Mucosa of stomach (tissue), 1 donor: ENCODE data around the gene OR10H1.
"Not testable (repeated sequence)": the region's sequence is repeated elsewhere in the genome, so short reads cannot be mapped to it uniquely, and the experiment has no call there.

Experiments
- H3K27me3 ChIP-seq: one replicate; pipeline ENCODE4 v1.7.0; 2013; ENCODE audit warnings: mild to moderate bottlenecking, low read length; ENCODE audit not compliant: control insufficient read depth, insufficient read depth
- H3K36me3 ChIP-seq: one replicate; pipeline ENCODE4 v1.7.0; 2013; ENCODE audit warnings: low read length; ENCODE audit not compliant: control insufficient read depth, insufficient read depth
- H3K4me1 ChIP-seq: one replicate; pipeline ENCODE4 v1.7.0; 2013; ENCODE audit warnings: mild to moderate bottlenecking, low read length; ENCODE audit not compliant: control insufficient read depth, insufficient read depth
- H3K4me3 ChIP-seq: one replicate; pipeline ENCODE4 v1.7.0; 2013; ENCODE audit warnings: low read length
- H3K9ac ChIP-seq: one replicate; pipeline ENCODE4 v1.7.0; 2013; ENCODE audit warnings: mild to moderate bottlenecking, low read length, moderate library complexity
- H3K9me3 ChIP-seq: one replicate; pipeline ENCODE4 v1.7.0; 2013; ENCODE audit warnings: mild to moderate bottlenecking, low read length, moderate library complexity; ENCODE audit not compliant: control insufficient read depth
- donor health status: Pancreatic carcinoma.

Gene OR10H1

DNA sequence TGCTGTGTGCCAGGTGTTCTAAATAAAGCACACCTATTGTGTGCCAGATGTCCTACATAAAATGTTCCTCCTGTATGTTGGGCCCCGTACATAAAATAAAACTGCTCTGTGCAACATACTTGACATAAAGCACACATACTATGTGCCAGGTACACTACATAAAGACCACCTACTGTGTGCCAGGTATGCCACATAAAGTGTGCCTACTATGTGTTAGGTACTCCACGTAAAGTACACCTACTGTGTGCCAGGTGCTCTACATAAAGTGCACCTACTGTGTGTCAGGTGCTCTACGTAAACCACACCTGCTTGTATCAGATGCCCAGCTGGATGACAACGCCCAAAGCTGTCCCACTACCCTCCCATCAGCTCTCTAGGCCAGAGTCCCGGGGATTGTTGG, 33.8 kb downstream of the OR10H1 start:
- H3K27me3 ChIP-seq = no peaks in the 10 kb centered on the region
- no peaks in the 10 kb centered on the region for H3K36me3 ChIP-seq
- peaks cover 18% of the 10 kb centered on the region for H3K4me1 ChIP-seq
- H3K9me3 ChIP-seq = no peaks in the 10 kb centered on the region
- no peak overlapping the region for H3K4me3 ChIP-seq
- H3K9ac ChIP-seq = no peak overlapping the region

- Histone ChIP-seq H3K36me3 (no peaks in the 10 kb centered on the region), H3K9ac (no peak overlapping the region), H3K27me3 (no peaks in the 10 kb centered on the region), H3K9me3 (no peaks in the 10 kb centered on the region), H3K4me1 (peaks cover 18% of the 10 kb centered on the region), H3K4me3 (no peak overlapping the region)
Observed at GRCh38 chr19:15780610-15781418, 34.6 kb downstream of the OR10H1 start.

DNA sequence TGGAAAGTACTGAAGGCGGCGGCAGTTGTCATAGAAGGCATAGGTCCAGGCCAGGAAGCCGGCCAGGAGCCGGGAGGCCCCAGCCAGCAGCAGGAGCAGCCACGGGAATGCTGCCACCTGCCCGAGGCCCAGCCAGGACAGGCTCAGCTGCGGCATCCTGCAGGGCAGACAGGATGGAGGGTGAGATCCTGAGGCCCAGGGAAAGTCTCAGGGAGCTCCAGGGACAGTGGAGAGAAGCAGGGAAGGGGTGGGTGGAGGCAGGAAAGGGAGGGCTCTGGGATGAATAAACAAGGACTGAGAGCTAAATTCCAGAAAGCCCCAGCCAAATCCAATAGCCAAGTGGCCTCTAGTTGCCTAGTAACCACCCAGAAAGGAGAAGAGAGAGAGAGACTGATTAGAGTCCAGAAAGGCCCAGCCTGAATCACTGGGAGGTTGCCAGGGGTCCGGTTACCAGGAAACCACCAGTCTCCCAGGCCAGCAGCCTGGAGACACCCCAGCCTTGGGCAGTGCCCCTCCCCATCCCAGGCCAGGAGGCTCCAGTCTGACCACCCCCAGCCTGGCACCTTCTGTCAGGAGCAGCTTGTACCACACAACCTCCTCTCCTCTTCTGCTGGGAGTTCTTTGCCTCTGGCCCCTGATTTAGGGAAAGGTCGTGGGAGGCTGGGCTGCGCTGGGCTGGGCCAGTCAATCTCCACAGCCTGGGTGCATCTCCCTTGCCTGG, 35.5 kb downstream of the OR10H1 start:
- Histone ChIP-seq H3K27me3 (no peaks in the 10 kb centered on the region), H3K4me1 (peaks cover 18% of the 10 kb centered on the region), H3K9me3 (no peaks in the 10 kb centered on the region), H3K4me3 (no peak overlapping the region), H3K36me3 (no peaks in the 10 kb centered on the region), H3K9ac (no peak overlapping the region)

GRCh38 chr19:15776991-15777970, 38.2 kb downstream of the OR10H1 start:
- no peak overlapping the region for H3K4me3 ChIP-seq
- no peaks in the 10 kb centered on the region for H3K36me3 ChIP-seq
- no peaks in the 10 kb centered on the region for H3K27me3 ChIP-seq
- no peak overlapping the region for H3K9ac ChIP-seq
- H3K9me3 ChIP-seq = no peaks in the 10 kb centered on the region
- peaks cover 16% of the 10 kb centered on the region for H3K4me1 ChIP-seq

- no peaks in the 10 kb centered on the region for H3K9me3 ChIP-seq
- H3K4me3 ChIP-seq = no peak overlapping the region
- H3K36me3 ChIP-seq = no peaks in the 10 kb centered on the region
- H3K4me1 ChIP-seq = peaks cover 11% of the 10 kb centered on the region
- H3K9ac ChIP-seq = no peak overlapping the region
- H3K27me3 ChIP-seq = no peaks in the 10 kb centered on the region
Observed at GRCh38 chr19:15776264-15776663, 39.2 kb downstream of the OR10H1 start.

- no peaks in the 10 kb centered on the region for H3K9me3 ChIP-seq
- H3K27me3 ChIP-seq = no peaks in the 10 kb centered on the region
- peaks cover 3% of the 10 kb centered on the region for H3K4me1 ChIP-seq
- no peak overlapping the region for H3K9ac ChIP-seq
- no peak overlapping the region for H3K4me3 ChIP-seq
- no peaks in the 10 kb centered on the region for H3K36me3 ChIP-seq
Observed at GRCh38 chr19:15775249-15775648, 40.2 kb downstream of the OR10H1 start.

DNA sequence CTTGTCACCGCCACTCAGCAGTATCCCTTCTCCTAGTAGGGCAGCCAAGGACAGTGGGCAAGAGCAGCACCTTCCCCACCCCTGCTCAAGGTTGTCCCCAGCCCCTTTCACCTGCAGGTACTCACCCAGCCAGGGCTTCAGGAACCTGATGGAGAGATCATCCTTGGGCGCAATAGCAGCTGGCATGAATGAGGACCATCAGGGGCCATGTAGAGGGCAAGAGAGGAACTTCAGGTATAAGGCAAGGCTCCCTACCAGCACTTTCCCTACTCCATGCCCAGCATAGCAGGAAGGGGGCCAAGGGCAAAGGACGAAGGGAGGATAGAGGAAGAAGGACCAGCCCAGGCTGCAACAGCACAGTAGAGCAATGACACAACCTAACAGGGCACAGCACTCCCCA, 41.3 kb downstream of the OR10H1 start:
- not testable (repeated sequence) for H3K4me3 ChIP-seq, H3K36me3 ChIP-seq, H3K9me3 ChIP-seq, H3K9ac ChIP-seq, H3K4me1 ChIP-seq, H3K27me3 ChIP-seq

- H3K9ac ChIP-seq = no peak overlapping the region
- H3K36me3 ChIP-seq = no peaks in the 10 kb centered on the region
- H3K9me3 ChIP-seq = no peaks in the 10 kb centered on the region
- H3K27me3 ChIP-seq = no peaks in the 10 kb centered on the region
- H3K4me3 ChIP-seq = no peak overlapping the region
- H3K4me1 ChIP-seq = no peaks in the 10 kb centered on the region
Observed at GRCh38 chr19:15769586-15769985, 45.9 kb downstream of the OR10H1 start.

DNA sequence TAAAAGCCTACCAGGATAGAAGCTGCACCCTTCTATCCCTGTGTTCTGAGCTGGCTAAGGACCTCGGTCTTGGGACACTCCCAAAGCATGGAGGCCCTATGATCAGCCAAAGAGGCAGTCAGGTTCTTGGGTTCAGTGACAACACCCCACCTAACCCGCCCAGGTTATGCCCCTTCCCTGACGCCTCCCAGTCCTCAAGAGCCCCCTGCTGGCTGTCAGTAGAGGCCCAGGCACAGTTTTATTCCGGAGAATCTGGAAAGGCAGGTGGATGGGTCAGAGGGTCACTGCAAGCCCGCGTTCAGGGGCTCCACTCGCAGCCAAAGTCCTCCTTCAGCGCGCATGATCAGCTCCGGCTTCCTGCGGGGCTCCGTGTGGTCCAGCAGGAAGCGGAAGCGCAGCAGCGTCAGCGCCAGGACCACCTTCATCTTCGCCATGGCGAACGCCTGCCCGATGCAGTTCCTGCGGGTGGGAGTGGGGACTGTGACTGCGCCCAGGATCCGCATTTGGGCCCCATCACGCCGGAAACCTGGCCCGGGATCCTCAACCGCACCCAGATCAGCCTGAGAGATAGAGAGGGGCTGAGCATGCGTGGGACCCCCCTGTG, 55.4 kb downstream of the OR10H1 start:
- Histone ChIP-seq H3K27me3 (no peaks in the 10 kb centered on the region), H3K4me3 (no peak overlapping the region), H3K9me3 (no peaks in the 10 kb centered on the region), H3K4me1 (no peaks in the 10 kb centered on the region), H3K9ac (no peak overlapping the region), H3K36me3 (no peaks in the 10 kb centered on the region)

- Histone ChIP-seq H3K4me1 (no peaks in the 10 kb centered on the region), H3K36me3 (no peaks in the 10 kb centered on the region), H3K9ac (no peak overlapping the region), H3K4me3 (no peak overlapping the region), H3K27me3 (no peaks in the 10 kb centered on the region), H3K9me3 (no peaks in the 10 kb centered on the region)
Observed at GRCh38 chr19:15758379-15758778, 57.1 kb downstream of the OR10H1 start.
